K562 (cell line): ENCODE results near the gene SYVN1. TPM values are rescaled to one million over a fixed set of nuclear protein-coding genes. Genes with fewer than 3 reads are reported as not detected.

ENCODE experiments used
- FOXM1 ChIP-seq, 2 experiments: fragments of 450-650 bp in 1 of 2; sonication (generic) in 1 of 2; formaldehyde crosslinking in 1 of 2; IDR thresholded peaks; 2 replicates each; pipeline versions ENCODE4 v1.6.1 to v1.9.0; 2017 to 2022; ENCODE audit warnings: low read depth in 2 of 2, mild to moderate bottlenecking in 2 of 2, missing genetic modification reagents in 1 of 2, moderate library complexity in 1 of 2
- MECOM ChIP-seq: fragments of 250-450 bp; sonication (Bioruptor Pico); IDR thresholded peaks from 2 replicates; pipeline ENCODE4 v1.8.0; 2022; ENCODE audit warnings: inconsistent platforms
- MEF2A ChIP-seq: IDR thresholded peaks from 2 replicates; pipeline ENCODE4 v1.6.1; 2011; ENCODE audit warnings: low read depth, mild to moderate bottlenecking, low read length, moderate library complexity; ENCODE audit not compliant: control insufficient read depth
- NFIC ChIP-seq: fragments of 450-650 bp; IDR thresholded peaks from 2 replicates; pipeline ENCODE4 v1.6.1; 2017; ENCODE audit warnings: mild to moderate bottlenecking, inconsistent platforms
- PRPF4 ChIP-seq: fragments of 200-400 bp; formaldehyde crosslinking; IDR thresholded peaks from one replicate; pipeline ENCODE4 v1.6.1; 2017; ENCODE audit warnings: low read length, low read depth, mild to moderate bottlenecking; ENCODE audit not compliant: insufficient read depth, poor library complexity, severe bottlenecking
- SMARCE1 ChIP-seq: fragments of 450-650 bp; IDR thresholded peaks from 2 replicates; pipeline ENCODE4 v1.7.1; 2016; ENCODE audit warnings: mild to moderate bottlenecking
- polyA plus RNA-seq, 8 experiments: library from polyadenylated mRNA; depleted of rRNA in 4 of 8; stranded (reverse) in 5 of 8; unstranded in 3 of 8; fragments of >200 nt; fragmentation: Nextera tagmentation in 2 of 8; fragmentation: Illumina TruSeq in 1 of 8; extraction: Ambion mirVana in 2 of 8; extraction: Trizol in 1 of 8; gene quantifications; 2 replicates each; pipeline versions ENCODE4 v1.2.1 to v1.2.3, GENCODE V29; 2011 to 2014; ENCODE audit warnings: inconsistent platforms in 1 of 8, missing spikeins in 1 of 8
- total RNA-seq, 7 experiments: library from RNA; depleted of rRNA in 6 of 7; stranded (reverse); fragments of >200 nt in 6 of 7; fragmentation: Illumina TruSeq in 2 of 7; extraction: Trizol in 2 of 7; gene quantifications; 2 replicates each; pipeline versions ENCODE4 v1.2.1 to v1.2.3, GENCODE V29; 2011 to 2021; ENCODE audit warnings: low replicate concordance in 1 of 7
- TF ChIP-seq, protein P1 (sequence below): sonication (generic); formaldehyde crosslinking; IDR thresholded peaks from 2 replicates; pipeline ENCODE4 v1.8.1; 2023; ENCODE audit warnings: mild to moderate bottlenecking, missing genetic modification reagents
- TF ChIP-seq, protein P2 (sequence below), 2 experiments: fragments of 450-650 bp; IDR thresholded peaks; 2 replicates each; pipeline ENCODE4 v1.6.1; 2018; ENCODE audit warnings: mild to moderate bottlenecking in 2 of 2, low read depth in 1 of 2; ENCODE audit not compliant: partially characterized antibody in 2 of 2
- TF ChIP-seq, protein P3 (sequence below): sonication (generic); formaldehyde crosslinking; IDR thresholded peaks from 2 replicates; pipeline ENCODE4 v1.8.0; 2023; ENCODE audit warnings: missing genetic modification reagents, mild to moderate bottlenecking, borderline replicate concordance
- TF ChIP-seq, protein P4 (sequence below), 2 experiments: fragments of 200-800 bp in 1 of 2; sonication (Bioruptor generic) in 1 of 2; sonication (generic) in 1 of 2; formaldehyde crosslinking in 1 of 2; IDR thresholded peaks in 1 of 2; conservative IDR thresholded peaks in 1 of 2; 2 replicates each; pipeline versions ENCODE4 v1.5.0 to v1.6.1; 2016 to 2020; ENCODE audit warnings: missing compliant biosample characterization in 1 of 2, missing genetic modification characterization in 1 of 2, missing genetic modification reagents in 1 of 2

Gene SYVN1
- total and polyA plus RNA-seq, 9 of the 15 experiments (the other 6 are each of a cell fraction or from before 2014, with no cell fraction given): 0.41 to 47.4 (median 9.9) TPM

DNA sequence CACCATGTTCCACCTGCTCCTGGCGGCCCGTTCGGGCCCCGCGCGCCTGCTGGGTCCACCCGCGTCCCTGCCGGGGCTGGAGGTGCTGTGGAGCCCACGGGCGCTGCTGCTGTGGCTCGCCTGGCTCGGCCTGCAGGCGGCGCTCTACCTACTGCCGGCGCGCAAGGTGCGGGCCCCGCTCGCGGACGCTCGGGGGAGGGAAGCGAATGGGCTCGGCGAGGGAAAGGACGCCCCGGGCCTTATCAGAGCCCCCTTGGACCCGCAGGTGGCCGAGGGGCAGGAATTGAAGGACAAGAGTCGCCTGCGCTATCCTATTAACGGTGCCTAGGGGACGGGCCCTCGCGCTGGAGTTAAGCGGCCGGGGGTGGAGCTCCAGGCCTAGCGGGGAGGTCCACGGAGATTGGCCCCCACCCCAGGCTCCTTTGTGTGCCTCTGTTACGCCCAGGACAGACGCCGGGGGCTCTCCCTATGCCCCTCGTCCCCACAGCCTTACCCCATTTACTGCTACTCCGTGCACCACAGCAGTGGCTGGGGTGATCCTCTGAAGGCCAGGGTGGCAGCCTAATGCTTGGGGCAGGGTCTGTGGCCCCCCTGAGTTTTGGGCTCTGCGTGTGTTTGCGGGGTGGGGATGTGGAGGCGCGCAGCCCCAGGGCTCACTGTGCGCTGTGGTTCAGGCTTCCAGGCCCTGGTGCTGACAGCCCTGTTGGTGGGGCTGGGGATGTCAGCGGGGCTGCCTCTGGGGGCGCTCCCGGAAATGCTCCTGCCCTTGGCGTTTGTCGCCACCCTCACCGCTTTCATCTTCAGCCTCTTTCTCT is 21.6 kb downstream of the SYVN1 start (continued):
- TF ChIP-seq, protein P1, sequence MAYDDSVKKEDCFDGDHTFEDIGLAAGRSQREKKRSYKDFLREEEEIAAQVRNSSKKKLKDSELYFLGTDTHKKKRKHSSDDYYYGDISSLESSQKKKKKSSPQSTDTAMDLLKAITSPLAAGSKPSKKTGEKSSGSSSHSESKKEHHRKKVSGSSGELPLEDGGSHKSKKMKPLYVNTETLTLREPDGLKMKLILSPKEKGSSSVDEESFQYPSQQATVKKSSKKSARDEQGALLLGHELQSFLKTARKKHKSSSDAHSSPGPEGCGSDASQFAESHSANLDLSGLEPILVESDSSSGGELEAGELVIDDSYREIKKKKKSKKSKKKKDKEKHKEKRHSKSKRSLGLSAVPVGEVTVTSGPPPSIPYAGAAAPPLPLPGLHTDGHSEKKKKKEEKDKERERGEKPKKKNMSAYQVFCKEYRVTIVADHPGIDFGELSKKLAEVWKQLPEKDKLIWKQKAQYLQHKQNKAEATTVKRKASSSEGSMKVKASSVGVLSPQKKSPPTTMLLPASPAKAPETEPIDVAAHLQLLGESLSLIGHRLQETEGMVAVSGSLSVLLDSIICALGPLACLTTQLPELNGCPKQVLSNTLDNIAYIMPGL (CRISPR knock-in tag): 0 out of 2 replicates have a peak, but pooled peaks have one; percentile 76
- TF ChIP-seq MEF2A: no peak
- TF ChIP-seq, protein P2, sequence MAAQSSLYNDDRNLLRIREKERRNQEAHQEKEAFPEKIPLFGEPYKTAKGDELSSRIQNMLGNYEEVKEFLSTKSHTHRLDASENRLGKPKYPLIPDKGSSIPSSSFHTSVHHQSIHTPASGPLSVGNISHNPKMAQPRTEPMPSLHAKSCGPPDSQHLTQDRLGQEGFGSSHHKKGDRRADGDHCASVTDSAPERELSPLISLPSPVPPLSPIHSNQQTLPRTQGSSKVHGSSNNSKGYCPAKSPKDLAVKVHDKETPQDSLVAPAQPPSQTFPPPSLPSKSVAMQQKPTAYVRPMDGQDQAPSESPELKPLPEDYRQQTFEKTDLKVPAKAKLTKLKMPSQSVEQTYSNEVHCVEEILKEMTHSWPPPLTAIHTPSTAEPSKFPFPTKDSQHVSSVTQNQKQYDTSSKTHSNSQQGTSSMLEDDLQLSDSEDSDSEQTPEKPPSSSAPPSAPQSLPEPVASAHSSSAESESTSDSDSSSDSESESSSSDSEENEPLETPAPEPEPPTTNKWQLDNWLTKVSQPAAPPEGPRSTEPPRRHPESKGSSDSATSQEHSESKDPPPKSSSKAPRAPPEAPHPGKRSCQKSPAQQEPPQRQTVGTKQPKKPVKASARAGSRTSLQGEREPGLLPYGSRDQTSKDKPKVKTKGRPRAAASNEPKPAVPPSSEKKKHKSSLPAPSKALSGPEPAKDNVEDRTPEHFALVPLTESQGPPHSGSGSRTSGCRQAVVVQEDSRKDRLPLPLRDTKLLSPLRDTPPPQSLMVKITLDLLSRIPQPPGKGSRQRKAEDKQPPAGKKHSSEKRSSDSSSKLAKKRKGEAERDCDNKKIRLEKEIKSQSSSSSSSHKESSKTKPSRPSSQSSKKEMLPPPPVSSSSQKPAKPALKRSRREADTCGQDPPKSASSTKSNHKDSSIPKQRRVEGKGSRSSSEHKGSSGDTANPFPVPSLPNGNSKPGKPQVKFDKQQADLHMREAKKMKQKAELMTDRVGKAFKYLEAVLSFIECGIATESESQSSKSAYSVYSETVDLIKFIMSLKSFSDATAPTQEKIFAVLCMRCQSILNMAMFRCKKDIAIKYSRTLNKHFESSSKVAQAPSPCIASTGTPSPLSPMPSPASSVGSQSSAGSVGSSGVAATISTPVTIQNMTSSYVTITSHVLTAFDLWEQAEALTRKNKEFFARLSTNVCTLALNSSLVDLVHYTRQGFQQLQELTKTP (IDR thresholded peaks at IDR 0.05; ENCODE audit: low read depth in 1 of 2, partially characterized antibody in 2 of 2): peak in 1 of 2 experiments; percentile 25
- TF ChIP-seq, protein P3, sequence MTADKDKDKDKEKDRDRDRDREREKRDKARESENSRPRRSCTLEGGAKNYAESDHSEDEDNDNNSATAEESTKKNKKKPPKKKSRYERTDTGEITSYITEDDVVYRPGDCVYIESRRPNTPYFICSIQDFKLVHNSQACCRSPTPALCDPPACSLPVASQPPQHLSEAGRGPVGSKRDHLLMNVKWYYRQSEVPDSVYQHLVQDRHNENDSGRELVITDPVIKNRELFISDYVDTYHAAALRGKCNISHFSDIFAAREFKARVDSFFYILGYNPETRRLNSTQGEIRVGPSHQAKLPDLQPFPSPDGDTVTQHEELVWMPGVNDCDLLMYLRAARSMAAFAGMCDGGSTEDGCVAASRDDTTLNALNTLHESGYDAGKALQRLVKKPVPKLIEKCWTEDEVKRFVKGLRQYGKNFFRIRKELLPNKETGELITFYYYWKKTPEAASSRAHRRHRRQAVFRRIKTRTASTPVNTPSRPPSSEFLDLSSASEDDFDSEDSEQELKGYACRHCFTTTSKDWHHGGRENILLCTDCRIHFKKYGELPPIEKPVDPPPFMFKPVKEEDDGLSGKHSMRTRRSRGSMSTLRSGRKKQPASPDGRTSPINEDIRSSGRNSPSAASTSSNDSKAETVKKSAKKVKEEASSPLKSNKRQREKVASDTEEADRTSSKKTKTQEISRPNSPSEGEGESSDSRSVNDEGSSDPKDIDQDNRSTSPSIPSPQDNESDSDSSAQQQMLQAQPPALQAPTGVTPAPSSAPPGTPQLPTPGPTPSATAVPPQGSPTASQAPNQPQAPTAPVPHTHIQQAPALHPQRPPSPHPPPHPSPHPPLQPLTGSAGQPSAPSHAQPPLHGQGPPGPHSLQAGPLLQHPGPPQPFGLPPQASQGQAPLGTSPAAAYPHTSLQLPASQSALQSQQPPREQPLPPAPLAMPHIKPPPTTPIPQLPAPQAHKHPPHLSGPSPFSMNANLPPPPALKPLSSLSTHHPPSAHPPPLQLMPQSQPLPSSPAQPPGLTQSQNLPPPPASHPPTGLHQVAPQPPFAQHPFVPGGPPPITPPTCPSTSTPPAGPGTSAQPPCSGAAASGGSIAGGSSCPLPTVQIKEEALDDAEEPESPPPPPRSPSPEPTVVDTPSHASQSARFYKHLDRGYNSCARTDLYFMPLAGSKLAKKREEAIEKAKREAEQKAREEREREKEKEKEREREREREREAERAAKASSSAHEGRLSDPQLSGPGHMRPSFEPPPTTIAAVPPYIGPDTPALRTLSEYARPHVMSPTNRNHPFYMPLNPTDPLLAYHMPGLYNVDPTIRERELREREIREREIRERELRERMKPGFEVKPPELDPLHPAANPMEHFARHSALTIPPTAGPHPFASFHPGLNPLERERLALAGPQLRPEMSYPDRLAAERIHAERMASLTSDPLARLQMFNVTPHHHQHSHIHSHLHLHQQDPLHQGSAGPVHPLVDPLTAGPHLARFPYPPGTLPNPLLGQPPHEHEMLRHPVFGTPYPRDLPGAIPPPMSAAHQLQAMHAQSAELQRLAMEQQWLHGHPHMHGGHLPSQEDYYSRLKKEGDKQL (CRISPR knock-in tag): 0 out of 2 replicates have a peak, but pooled peaks have one; percentile 73
- TF ChIP-seq, protein P4, sequence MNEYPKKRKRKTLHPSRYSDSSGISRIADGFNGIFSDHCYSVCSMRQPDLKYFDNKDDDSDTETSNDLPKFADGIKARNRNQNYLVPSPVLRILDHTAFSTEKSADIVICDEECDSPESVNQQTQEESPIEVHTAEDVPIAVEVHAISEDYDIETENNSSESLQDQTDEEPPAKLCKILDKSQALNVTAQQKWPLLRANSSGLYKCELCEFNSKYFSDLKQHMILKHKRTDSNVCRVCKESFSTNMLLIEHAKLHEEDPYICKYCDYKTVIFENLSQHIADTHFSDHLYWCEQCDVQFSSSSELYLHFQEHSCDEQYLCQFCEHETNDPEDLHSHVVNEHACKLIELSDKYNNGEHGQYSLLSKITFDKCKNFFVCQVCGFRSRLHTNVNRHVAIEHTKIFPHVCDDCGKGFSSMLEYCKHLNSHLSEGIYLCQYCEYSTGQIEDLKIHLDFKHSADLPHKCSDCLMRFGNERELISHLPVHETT (CRISPR knock-in tag; conservative IDR thresholded peaks at IDR 0.05 in 1 of 2, IDR thresholded peaks at IDR 0.05 in 1 of 2): 0 out of 4 replicates have a peak, but pooled peaks of 1 of the 2 experiments have one; percentile 14
- no peak for TF ChIP-seq MECOM (CRISPR knock-in tag)
- TF ChIP-seq NFIC: peak; percentile 61
- TF ChIP-seq PRPF4: peak; percentile 50
- TF ChIP-seq SMARCE1: peak; percentile 15; the same call in 1 of the 2 replicates
- TF ChIP-seq FOXM1 (IDR thresholded peaks at IDR 0.05; ENCODE audit: low read depth): no peak
- TF ChIP-seq FOXM1 (CRISPR knock-in tag; IDR thresholded peaks at IDR 0.05; ENCODE audit: low read depth): peak; percentile 85; the same call in 1 of the 2 replicates
